ENCODE data around the gene CHMP4A. TPM values are rescaled to one million over a fixed set of nuclear protein-coding genes. Genes with fewer than 3 reads are reported as not detected.
A peak's percentile ranks its signal among the peaks of the same experiment; 100 is the strongest.

CHMP4A gene
- total RNA-seq, 2 donors from 2014 or later: 34.7 to 38.4 TPM

- intact Hi-C loops (cut with DNase I): no loop called here
- ATAC-seq (no peak), DNase-seq (no peak)
Observed at GRCh38 chr14:24185741-24186140, 27.5 kb downstream of the CHMP4A start.

GRCh38 chr14:24185026-24185425 is 28.3 kb downstream of the CHMP4A start:
- DNase-seq: no peak
- ATAC-seq: no peak
- intact Hi-C loops (cut with DNase I): no loop called here

- ATAC-seq: no peak
- no peak for DNase-seq
- intact Hi-C loops (cut with DNase I): no loop called here
Observed at GRCh38 chr14:24184104-24184970, 29.0 kb downstream of the CHMP4A start.

GRCh38 chr14:24183014-24183481 is 30.2 kb downstream of the CHMP4A start:
- intact Hi-C loops (cut with DNase I): no loop called here
- DNase-seq (no peak), ATAC-seq (no peak)

- intact Hi-C loops (cut with DNase I): no loop called here
Observed at GRCh38 chr14:24182110-24182882, 31.0 kb downstream of the CHMP4A start.

GRCh38 chr14:24181371-24182077 is 31.8 kb downstream of the CHMP4A start:
- DNase-seq: no peak
- intact Hi-C loops (cut with DNase I): no loop called here

More at GRCh38 chr14:24182110-24182882, 31.0 kb downstream of the CHMP4A start:
- DNase-seq (no peak), ATAC-seq (no peak)

GRCh38 chr14:24179961-24180796 is 33.1 kb downstream of the CHMP4A start:
- DNase-seq (no peak), ATAC-seq (peak; percentile 23 to 29)
- intact Hi-C loops (cut with DNase I): no loop called here

More at GRCh38 chr14:24181371-24182077, 31.8 kb downstream of the CHMP4A start:
- ATAC-seq: no peak

GRCh38 chr14:24179294-24179960 is 33.9 kb downstream of the CHMP4A start:
- ATAC-seq: peak in 1 of 2 donors; percentile 2
- intact Hi-C loops (cut with DNase I): no loop called here
- no peak for DNase-seq

- intact Hi-C loops (cut with DNase I): no loop called here
- DNase-seq (no peak), ATAC-seq (no peak)
Observed at GRCh38 chr14:24178399-24179178, 34.7 kb downstream of the CHMP4A start.

GRCh38 chr14:24177891-24178290 is 35.4 kb downstream of the CHMP4A start:
- ATAC-seq: no peak
- intact Hi-C loops (cut with DNase I): no loop called here
- no peak for DNase-seq

GRCh38 chr14:24177041-24177825 is 36.1 kb downstream of the CHMP4A start:
- DNase-seq (no peak), ATAC-seq (no peak)
- intact Hi-C loops (cut with DNase I): no loop called here

- DNase-seq (no peak), ATAC-seq (no peak)
- intact Hi-C loops (cut with DNase I): no loop called here
Observed at GRCh38 chr14:24176599-24176998, 36.7 kb downstream of the CHMP4A start.

- ATAC-seq: no peak
- intact Hi-C loops (cut with DNase I): no loop called here
Observed at GRCh38 chr14:24172871-24173281, 40.4 kb downstream of the CHMP4A start.

GRCh38 chr14:24172261-24172860 is 40.9 kb downstream of the CHMP4A start:
- intact Hi-C loops (cut with DNase I): no loop called here
- ATAC-seq (peak in 1 of 2 donors; percentile 21), DNase-seq (no peak)

More at GRCh38 chr14:24172871-24173281, 40.4 kb downstream of the CHMP4A start:
- no peak for DNase-seq

- ATAC-seq (peak; percentile 85 to 92), DNase-seq (peak; percentile 81)
- intact Hi-C loops (cut with DNase I): no loop called here
Observed at GRCh38 chr14:24171422-24172260, 41.6 kb downstream of the CHMP4A start, which contains the start of gene REC8. REC8 (plus strand) TSS chr14:24172080; CDS start chr14:24172553, 473 bp downstream.
